ENCODE results near the gene IFT43.
A peak's percentile ranks its signal among the peaks of the same experiment; 100 is the strongest.

IFT43 gene

DNA sequence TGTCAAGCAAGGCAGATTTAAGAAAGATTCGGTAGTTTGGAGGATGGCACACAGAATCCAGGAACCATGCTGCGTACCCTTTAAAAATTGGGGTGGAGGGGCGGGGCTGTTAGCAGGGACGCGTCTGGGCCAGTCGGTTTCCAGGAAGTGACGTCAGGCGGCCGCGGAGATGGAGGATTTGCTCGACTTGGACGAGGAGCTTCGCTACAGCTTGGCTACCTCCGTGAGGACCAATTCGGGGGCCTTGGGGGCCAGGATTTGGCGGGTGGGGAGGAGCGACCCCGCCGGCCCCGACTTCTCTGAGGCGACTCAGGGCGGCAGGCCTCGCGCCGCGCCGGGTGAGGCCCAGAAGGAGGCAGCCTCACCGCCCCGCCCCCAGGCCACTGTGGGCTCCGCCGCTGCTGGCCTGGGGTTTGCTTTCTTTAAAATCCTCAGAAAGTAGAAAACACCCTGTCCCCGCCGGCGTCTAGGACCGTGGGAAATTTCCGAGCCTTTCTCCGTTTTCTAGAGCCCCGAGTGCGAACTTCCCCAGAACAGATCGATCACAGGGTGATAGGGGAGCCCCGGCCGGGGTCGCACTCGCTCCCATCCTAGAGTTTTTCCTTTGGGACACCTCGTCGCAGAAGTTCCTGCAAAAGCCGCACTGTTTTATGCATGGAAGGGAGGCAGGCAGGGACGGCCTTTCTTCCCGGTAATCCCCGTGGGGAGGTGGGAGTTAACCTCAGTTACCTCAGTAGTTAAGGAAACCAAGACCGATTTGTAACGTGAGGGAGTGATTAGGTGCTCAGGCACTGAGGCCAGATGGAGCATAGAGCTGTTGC is at the start of gene IFT43:
TSS of gene IFT43 (plus strand) at position 146 of the 821 bp plus-strand sequence. CDS start at position 170, 24 bp downstream.
- Histone ChIP-seq H3K4me3 (ENCODE audit: low read depth, low read length) (peak within 1 kb of the TSS; percentile 94), H3K27ac (ENCODE audit: low read depth, low read length) (peak within 1 kb of the TSS; percentile 77), H3K9me3 (ENCODE audit: control insufficient read depth, insufficient read depth, low read length) (no peaks in the 10 kb centered on the region), H3K4me1 (ENCODE audit: control insufficient read depth, insufficient read depth, low read length) (peaks cover 21% of the 10 kb centered on the region), H3K9ac (ENCODE audit: low read depth, low read length) (peak within 1 kb of the TSS; percentile 75), H3K36me3 (ENCODE audit: control insufficient read depth, insufficient read depth, low read length) (peaks cover 14% of the 10 kb centered on the region), H3K27me3 (ENCODE audit: control insufficient read depth, insufficient read depth, low read length) (peaks cover 35% of the 10 kb centered on the region)

- no peak overlapping the region for H3K9ac ChIP-seq (ENCODE audit: low read depth, low read length)
- H3K36me3 ChIP-seq (ENCODE audit: control insufficient read depth, insufficient read depth, low read length) = no peaks in the 10 kb centered on the region
- no peaks in the 10 kb centered on the region for H3K9me3 ChIP-seq (ENCODE audit: control insufficient read depth, insufficient read depth, low read length)
- H3K27ac ChIP-seq (ENCODE audit: low read depth, low read length) = no peak overlapping the region
- no peak overlapping the region for H3K4me3 ChIP-seq (ENCODE audit: low read depth, low read length)
- peaks cover 4% of the 10 kb centered on the region; the same call in 1 of the 2 replicates for H3K4me1 ChIP-seq (ENCODE audit: control insufficient read depth, insufficient read depth, low read length)
- no peaks in the 10 kb centered on the region for H3K27me3 ChIP-seq (ENCODE audit: control insufficient read depth, insufficient read depth, low read length)
These were observed 46.4 kb upstream of the IFT43 start for GRCh38 chr14:75939200-75939599.

DNA sequence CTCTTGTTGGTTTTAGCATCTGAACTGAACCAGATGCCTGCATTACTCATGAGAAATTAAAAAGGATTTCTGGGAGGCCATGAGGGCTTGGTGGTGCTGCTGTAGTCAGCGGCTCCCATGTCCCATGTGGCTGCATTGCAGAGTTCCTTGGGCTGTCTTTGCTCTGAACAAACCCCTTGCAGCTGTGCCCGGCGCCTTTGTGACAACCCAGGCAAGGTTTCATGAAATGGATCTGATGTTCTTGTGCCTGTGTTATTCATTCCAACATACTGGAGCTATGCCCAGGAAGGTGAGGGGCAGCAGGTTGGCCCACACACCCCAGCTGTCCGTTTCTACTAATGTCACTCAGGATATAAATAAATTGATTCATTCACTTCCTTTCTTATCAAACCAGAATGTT is 44.5 kb upstream of the IFT43 start:
- Histone ChIP-seq H3K36me3 (ENCODE audit: control insufficient read depth, insufficient read depth, low read length) (no peaks in the 10 kb centered on the region), H3K9me3 (ENCODE audit: control insufficient read depth, insufficient read depth, low read length) (no peaks in the 10 kb centered on the region), H3K4me1 (ENCODE audit: control insufficient read depth, insufficient read depth, low read length) (peaks cover 4% of the 10 kb centered on the region; the same call in 1 of the 2 replicates), H3K27ac (ENCODE audit: low read depth, low read length) (no peak overlapping the region), H3K27me3 (ENCODE audit: control insufficient read depth, insufficient read depth, low read length) (no peaks in the 10 kb centered on the region), H3K9ac (ENCODE audit: low read depth, low read length) (no peak overlapping the region), H3K4me3 (ENCODE audit: low read depth, low read length) (no peak overlapping the region)

GRCh38 chr14:75944607-75945241 is 40.8 kb upstream of the IFT43 start:
- H3K4me1 ChIP-seq (ENCODE audit: control insufficient read depth, insufficient read depth, low read length) = peaks cover 4% of the 10 kb centered on the region; the same call in 1 of the 2 replicates
- no peak overlapping the region for H3K4me3 ChIP-seq (ENCODE audit: low read depth, low read length)
- H3K36me3 ChIP-seq (ENCODE audit: control insufficient read depth, insufficient read depth, low read length) = no peaks in the 10 kb centered on the region
- H3K9ac ChIP-seq (ENCODE audit: low read depth, low read length) = no peak overlapping the region
- H3K9me3 ChIP-seq (ENCODE audit: control insufficient read depth, insufficient read depth, low read length) = no peaks in the 10 kb centered on the region
- no peak overlapping the region for H3K27ac ChIP-seq (ENCODE audit: low read depth, low read length)
- H3K27me3 ChIP-seq (ENCODE audit: control insufficient read depth, insufficient read depth, low read length) = no peaks in the 10 kb centered on the region

DNA sequence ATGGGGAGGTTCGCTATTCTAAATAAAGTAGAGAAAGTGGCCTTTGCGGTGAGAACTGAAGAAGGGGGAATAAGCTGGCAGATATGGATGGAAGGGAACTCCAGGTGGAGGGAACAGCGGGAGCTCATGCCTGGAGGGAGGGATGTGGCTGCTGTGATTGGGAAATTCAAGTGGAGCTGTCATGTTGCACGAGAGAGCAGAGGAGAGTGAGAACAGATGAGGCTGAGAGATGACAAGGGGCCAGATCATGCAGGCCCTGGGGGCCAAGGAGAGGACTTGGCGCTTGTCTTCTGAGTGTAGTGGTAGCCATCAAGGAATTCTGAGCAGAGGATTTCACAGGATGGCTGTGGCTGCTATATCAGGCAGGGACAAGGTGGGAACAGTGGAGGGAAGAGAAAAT is 38.8 kb upstream of the IFT43 start:
- Histone ChIP-seq H3K27ac (ENCODE audit: low read depth, low read length) (no peak overlapping the region), H3K9ac (ENCODE audit: low read depth, low read length) (no peak overlapping the region), H3K27me3 (ENCODE audit: control insufficient read depth, insufficient read depth, low read length) (no peaks in the 10 kb centered on the region)

GRCh38 chr14:75952489-75952888 is 33.1 kb upstream of the IFT43 start:
- Histone ChIP-seq H3K27me3 (ENCODE audit: control insufficient read depth, insufficient read depth, low read length) (no peaks in the 10 kb centered on the region), H3K27ac (ENCODE audit: low read depth, low read length) (no peak overlapping the region), H3K4me1 (ENCODE audit: control insufficient read depth, insufficient read depth, low read length) (no peaks in the 10 kb centered on the region), H3K9me3 (ENCODE audit: control insufficient read depth, insufficient read depth, low read length) (no peaks in the 10 kb centered on the region), H3K9ac (ENCODE audit: low read depth, low read length) (no peak overlapping the region), H3K36me3 (ENCODE audit: control insufficient read depth, insufficient read depth, low read length) (peaks cover 4% of the 10 kb centered on the region; the same call in 1 of the 2 replicates), H3K4me3 (ENCODE audit: low read depth, low read length) (no peak overlapping the region)

More for the DNA sequence above, 38.8 kb upstream of the IFT43 start:
- no peak overlapping the region for H3K4me3 ChIP-seq (ENCODE audit: low read depth, low read length)
- no peaks in the 10 kb centered on the region for H3K9me3 ChIP-seq (ENCODE audit: control insufficient read depth, insufficient read depth, low read length)
- peaks cover 4% of the 10 kb centered on the region; the same call in 1 of the 2 replicates for H3K4me1 ChIP-seq (ENCODE audit: control insufficient read depth, insufficient read depth, low read length)
- no peaks in the 10 kb centered on the region for H3K36me3 ChIP-seq (ENCODE audit: control insufficient read depth, insufficient read depth, low read length)

GRCh38 chr14:75959031-75959430 is 26.5 kb upstream of the IFT43 start:
- Histone ChIP-seq H3K9me3 (ENCODE audit: control insufficient read depth, insufficient read depth, low read length) (no peaks in the 10 kb centered on the region), H3K9ac (ENCODE audit: low read depth, low read length) (no peak overlapping the region), H3K27me3 (ENCODE audit: control insufficient read depth, insufficient read depth, low read length) (no peaks in the 10 kb centered on the region), H3K36me3 (ENCODE audit: control insufficient read depth, insufficient read depth, low read length) (peaks cover 4% of the 10 kb centered on the region; the same call in 1 of the 2 replicates), H3K4me1 (ENCODE audit: control insufficient read depth, insufficient read depth, low read length) (no peaks in the 10 kb centered on the region), H3K4me3 (ENCODE audit: low read depth, low read length) (no peak overlapping the region), H3K27ac (ENCODE audit: low read depth, low read length) (no peak overlapping the region)

- Histone ChIP-seq H3K36me3 (ENCODE audit: control insufficient read depth, insufficient read depth, low read length) (no peaks in the 10 kb centered on the region), H3K4me3 (ENCODE audit: low read depth, low read length) (no peak overlapping the region), H3K4me1 (ENCODE audit: control insufficient read depth, insufficient read depth, low read length) (no peaks in the 10 kb centered on the region), H3K9me3 (ENCODE audit: control insufficient read depth, insufficient read depth, low read length) (no peaks in the 10 kb centered on the region), H3K27me3 (ENCODE audit: control insufficient read depth, insufficient read depth, low read length) (no peaks in the 10 kb centered on the region), H3K9ac (ENCODE audit: low read depth, low read length) (no peak overlapping the region), H3K27ac (ENCODE audit: low read depth, low read length) (no peak overlapping the region)
These were observed 25.3 kb upstream of the IFT43 start for GRCh38 chr14:75960231-75960630.

DNA sequence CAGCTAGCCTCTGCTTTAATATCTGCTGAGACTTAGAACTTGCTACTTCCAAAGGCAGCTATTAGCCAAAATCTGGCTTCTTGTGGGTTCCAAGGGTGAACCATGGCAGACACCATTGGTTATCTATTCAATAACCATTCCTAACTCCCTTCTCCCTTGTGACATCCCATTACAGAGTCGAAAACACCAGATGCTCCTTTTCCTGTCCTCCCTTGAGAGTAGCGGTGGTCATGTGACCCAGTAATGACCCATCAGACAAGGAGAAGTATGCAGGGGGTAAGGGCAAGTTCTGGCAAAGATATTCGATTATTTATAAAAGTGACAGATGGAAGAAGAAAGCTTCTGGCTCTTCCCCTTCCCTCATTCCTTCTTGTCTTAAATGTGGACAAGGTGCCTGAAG is 23.9 kb upstream of the IFT43 start:
- Histone ChIP-seq H3K4me3 (ENCODE audit: low read depth, low read length) (no peak overlapping the region), H3K9me3 (ENCODE audit: control insufficient read depth, insufficient read depth, low read length) (no peaks in the 10 kb centered on the region), H3K36me3 (ENCODE audit: control insufficient read depth, insufficient read depth, low read length) (no peaks in the 10 kb centered on the region), H3K27ac (ENCODE audit: low read depth, low read length) (no peak overlapping the region), H3K4me1 (ENCODE audit: control insufficient read depth, insufficient read depth, low read length) (no peaks in the 10 kb centered on the region), H3K9ac (ENCODE audit: low read depth, low read length) (no peak overlapping the region), H3K27me3 (ENCODE audit: control insufficient read depth, insufficient read depth, low read length) (no peaks in the 10 kb centered on the region)

GRCh38 chr14:75967866-75968265 is 17.7 kb upstream of the IFT43 start:
- Histone ChIP-seq H3K27ac (ENCODE audit: low read depth, low read length) (no peak overlapping the region), H3K27me3 (ENCODE audit: control insufficient read depth, insufficient read depth, low read length) (no peaks in the 10 kb centered on the region), H3K36me3 (ENCODE audit: control insufficient read depth, insufficient read depth, low read length) (no peaks in the 10 kb centered on the region)

DNA sequence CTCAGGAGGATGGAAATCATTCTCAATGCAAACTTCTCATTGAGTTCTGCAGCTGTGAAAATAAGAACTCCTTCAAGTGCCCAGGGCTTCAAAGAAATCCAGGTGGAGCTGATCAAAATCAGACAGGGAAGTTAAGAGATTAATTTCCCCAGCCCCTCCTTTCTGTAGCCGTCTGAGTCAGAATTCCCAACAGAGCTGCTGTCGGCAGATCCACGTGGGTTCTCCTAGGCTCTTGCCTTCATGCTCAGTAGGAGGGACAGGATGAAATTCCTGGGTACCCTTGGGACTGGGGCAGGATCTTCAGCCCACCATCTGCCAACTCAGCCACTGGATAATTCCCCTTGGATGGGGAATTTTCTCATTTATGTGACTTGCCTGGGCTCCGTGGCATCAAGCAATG is 17.1 kb upstream of the IFT43 start:
- H3K4me1 ChIP-seq (ENCODE audit: control insufficient read depth, insufficient read depth, low read length) = peaks cover 10% of the 10 kb centered on the region
- no peak overlapping the region for H3K9ac ChIP-seq (ENCODE audit: low read depth, low read length)
- no peak overlapping the region for H3K4me3 ChIP-seq (ENCODE audit: low read depth, low read length)
- no peaks in the 10 kb centered on the region for H3K27me3 ChIP-seq (ENCODE audit: control insufficient read depth, insufficient read depth, low read length)
- no peaks in the 10 kb centered on the region for H3K36me3 ChIP-seq (ENCODE audit: control insufficient read depth, insufficient read depth, low read length)
- H3K9me3 ChIP-seq (ENCODE audit: control insufficient read depth, insufficient read depth, low read length) = no peaks in the 10 kb centered on the region
- no peak overlapping the region for H3K27ac ChIP-seq (ENCODE audit: low read depth, low read length)

More at GRCh38 chr14:75967866-75968265, 17.7 kb upstream of the IFT43 start:
- H3K9ac ChIP-seq (ENCODE audit: low read depth, low read length) = no peak overlapping the region
- H3K4me3 ChIP-seq (ENCODE audit: low read depth, low read length) = no peak overlapping the region
- no peaks in the 10 kb centered on the region for H3K9me3 ChIP-seq (ENCODE audit: control insufficient read depth, insufficient read depth, low read length)
- H3K4me1 ChIP-seq (ENCODE audit: control insufficient read depth, insufficient read depth, low read length) = peaks cover 8% of the 10 kb centered on the region
